Measurements from ENCODE around the gene ZNF579. TPM values are rescaled to one million over a fixed set of nuclear protein-coding genes. Genes with fewer than 3 reads are reported as not detected.

The ZNF579 gene
- total RNA-seq, 1 donor from 2014 or later: 15.7 TPM

DNA sequence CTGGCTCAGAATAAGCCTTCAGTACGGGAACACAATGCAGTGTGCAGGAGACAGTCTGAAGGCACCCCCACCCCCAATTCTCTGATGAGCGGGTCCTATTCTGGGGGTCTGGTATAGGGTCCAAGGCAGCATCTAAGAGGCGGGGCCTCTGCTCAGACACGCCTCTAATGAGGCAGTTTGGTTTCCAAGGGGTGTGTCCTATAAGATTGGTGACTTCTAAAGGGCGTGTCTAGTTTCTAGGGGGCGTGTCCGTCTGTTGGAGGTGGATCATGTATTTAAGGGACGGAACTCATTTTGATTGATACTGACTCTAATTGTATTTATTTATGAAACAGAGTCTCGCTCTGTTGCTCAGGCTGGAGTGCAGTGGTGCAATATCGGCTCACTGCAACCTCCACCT, 10.0 kb upstream of the ZNF579 start:
- Histone ChIP-seq H3K4me1 (peaks cover 12% of the 10 kb centered on the region), H3K27ac (no peak overlapping the region), H3K36me3 (peaks cover 10% of the 10 kb centered on the region), H3K27me3 (no peaks in the 10 kb centered on the region), H3K9me3 (no peaks in the 10 kb centered on the region), H3K4me3 (no peak overlapping the region)
- intact Hi-C loops (cut with DNase I): no loop called here
- ATAC-seq (no peak), DNase-seq (no peak)
- TF ChIP-seq, protein P1, sequence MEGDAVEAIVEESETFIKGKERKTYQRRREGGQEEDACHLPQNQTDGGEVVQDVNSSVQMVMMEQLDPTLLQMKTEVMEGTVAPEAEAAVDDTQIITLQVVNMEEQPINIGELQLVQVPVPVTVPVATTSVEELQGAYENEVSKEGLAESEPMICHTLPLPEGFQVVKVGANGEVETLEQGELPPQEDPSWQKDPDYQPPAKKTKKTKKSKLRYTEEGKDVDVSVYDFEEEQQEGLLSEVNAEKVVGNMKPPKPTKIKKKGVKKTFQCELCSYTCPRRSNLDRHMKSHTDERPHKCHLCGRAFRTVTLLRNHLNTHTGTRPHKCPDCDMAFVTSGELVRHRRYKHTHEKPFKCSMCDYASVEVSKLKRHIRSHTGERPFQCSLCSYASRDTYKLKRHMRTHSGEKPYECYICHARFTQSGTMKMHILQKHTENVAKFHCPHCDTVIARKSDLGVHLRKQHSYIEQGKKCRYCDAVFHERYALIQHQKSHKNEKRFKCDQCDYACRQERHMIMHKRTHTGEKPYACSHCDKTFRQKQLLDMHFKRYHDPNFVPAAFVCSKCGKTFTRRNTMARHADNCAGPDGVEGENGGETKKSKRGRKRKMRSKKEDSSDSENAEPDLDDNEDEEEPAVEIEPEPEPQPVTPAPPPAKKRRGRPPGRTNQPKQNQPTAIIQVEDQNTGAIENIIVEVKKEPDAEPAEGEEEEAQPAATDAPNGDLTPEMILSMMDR (IDR thresholded peaks at IDR 0.05): no peak

- TF ChIP-seq, protein P1 (IDR thresholded peaks at IDR 0.05): no peak
- no peak for DNase-seq
- Histone ChIP-seq H3K36me3 (peaks cover 5% of the 10 kb centered on the region), H3K4me3 (no peak overlapping the region), H3K4me1 (peaks cover 12% of the 10 kb centered on the region), H3K9me3 (no peaks in the 10 kb centered on the region), H3K27ac (no peak overlapping the region), H3K27me3 (no peaks in the 10 kb centered on the region)
- no peak for ATAC-seq
- intact Hi-C loops (cut with DNase I): no loop called here
Measured at GRCh38 chr19:55590109-55590508, 9.5 kb upstream of the ZNF579 start.

- ATAC-seq: no peak
- Histone ChIP-seq H3K9me3 (no peaks in the 10 kb centered on the region), H3K36me3 (no peaks in the 10 kb centered on the region), H3K27ac (no peak overlapping the region), H3K27me3 (no peaks in the 10 kb centered on the region), H3K4me3 (no peak overlapping the region), H3K4me1 (peaks cover 12% of the 10 kb centered on the region)
- no peak for DNase-seq
- intact Hi-C loops (cut with DNase I): no loop called here
- TF ChIP-seq, protein P1 (IDR thresholded peaks at IDR 0.05): no peak
Measured at GRCh38 chr19:55588738-55589137, 8.1 kb upstream of the ZNF579 start.

DNA sequence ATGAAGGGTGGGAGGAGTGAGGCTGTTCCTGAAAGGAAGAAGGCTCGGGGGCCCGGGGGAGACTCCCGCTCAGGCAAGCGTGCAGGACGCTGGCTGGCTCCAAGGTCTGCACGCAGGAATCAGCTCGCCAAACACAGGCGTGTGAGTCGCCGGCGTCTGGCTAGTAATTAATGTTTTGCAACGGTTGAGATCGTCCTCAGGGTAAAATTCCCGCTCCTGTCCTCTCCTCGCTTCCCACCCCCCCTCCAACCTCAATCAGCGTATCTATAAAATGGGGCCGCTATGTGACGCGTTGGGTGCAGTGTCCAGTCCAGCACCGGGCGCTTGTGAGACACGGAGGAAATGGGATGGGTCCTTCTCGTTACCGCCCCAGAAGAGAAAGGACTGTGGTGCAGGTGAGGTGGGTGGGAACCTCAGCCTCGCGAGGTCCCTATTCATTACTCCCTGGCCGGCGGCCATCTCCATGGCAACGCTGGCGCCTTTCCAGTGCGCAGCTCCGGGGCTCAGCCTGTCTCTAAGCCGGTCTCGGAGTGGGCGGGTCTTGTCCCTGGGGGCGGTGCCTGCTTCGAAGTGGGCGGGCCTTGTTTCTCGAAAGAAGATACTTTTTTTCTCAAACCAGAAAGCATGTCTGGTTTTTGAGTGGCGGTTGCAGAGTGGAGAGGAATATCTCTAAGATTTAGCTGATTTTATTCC, 6.5 kb upstream of the ZNF579 start:
- Histone ChIP-seq H3K27ac (peak overlapping the region; percentile 7), H3K9me3 (no peaks in the 10 kb centered on the region), H3K36me3 (no peaks in the 10 kb centered on the region), H3K27me3 (no peaks in the 10 kb centered on the region), H3K4me1 (peaks cover 16% of the 10 kb centered on the region), H3K4me3 (peak overlapping the region; percentile 38)
- ATAC-seq (peak; percentile 92), DNase-seq (peak; percentile 98)
- intact Hi-C loops (cut with DNase I): no loop called here
- TF ChIP-seq, protein P1 (IDR thresholded peaks at IDR 0.05): no peak

GRCh38 chr19:55585658-55586339, 5.2 kb upstream of the ZNF579 start:
- ATAC-seq (peak; percentile 81), DNase-seq (peak; percentile 93)
- H3K4me3 ChIP-seq: peak overlapping the region; percentile 31
- no peaks in the 10 kb centered on the region for H3K9me3 ChIP-seq
- TF ChIP-seq, protein P1 (IDR thresholded peaks at IDR 0.05): no peak
- H3K27me3 ChIP-seq: no peaks in the 10 kb centered on the region
- H3K4me1 ChIP-seq: peaks cover 27% of the 10 kb centered on the region
- no peaks in the 10 kb centered on the region for H3K36me3 ChIP-seq
- peak overlapping the region; percentile 55 for H3K27ac ChIP-seq
- intact Hi-C loops (cut with DNase I): no loop called here

Measured in upper lobe of right lung (tissue), 1 donor.